Neural crest cell (in vitro differentiated cells): Measurements from ENCODE around the gene IMPDH1. TPM values are rescaled to one million over a fixed set of nuclear protein-coding genes. Genes with fewer than 3 reads are reported as not detected.
"Not testable (repeated sequence)": the region's sequence is repeated elsewhere in the genome, so short reads cannot be mapped to it uniquely, and the experiment has no call there.

Source experiments
- DNase-seq: peaks from one replicate; pipeline ENCODE4 v3.0.0; 2021; ENCODE audit warnings: low read depth, mixed read lengths, low spot score
- H3K27ac Mint-ChIP-seq: one replicate; pipeline ENCODE4 v1.8.0; 2021; ENCODE audit warnings: mild to moderate bottlenecking, mixed read lengths; ENCODE audit not compliant: unreplicated experiment
- H3K27me3 Mint-ChIP-seq: 2 replicates; pipeline ENCODE4 v1.8.0; 2021; ENCODE audit warnings: low read depth, mild to moderate bottlenecking, mixed read lengths
- H3K36me3 Mint-ChIP-seq: 2 replicates; pipeline ENCODE4 v1.8.0; 2021; ENCODE audit warnings: low read depth, mild to moderate bottlenecking, mixed read lengths
- H3K4me1 Mint-ChIP-seq: 2 replicates; pipeline ENCODE4 v1.8.0; 2021; ENCODE audit warnings: mixed read lengths
- H3K4me3 Mint-ChIP-seq: one replicate; pipeline ENCODE4 v1.8.0; 2021; ENCODE audit warnings: mild to moderate bottlenecking, mixed read lengths
- H3K9me3 Mint-ChIP-seq: 2 replicates; pipeline ENCODE4 v1.8.0; 2021; ENCODE audit warnings: mixed read lengths
- CTCF ChIP-seq: fragments of 200-600 bp; sonication (generic); conservative IDR thresholded peaks from 2 replicates; pipeline ENCODE4 v1.5.0; 2021; ENCODE audit warnings: antibody characterized with exemption, mild to moderate bottlenecking
- long read RNA-seq: library from polyadenylated mRNA; unstranded; transcript quantifications from one replicate; pipeline ENCODE4 v2.0.0, GENCODE V29; 2020
- total RNA-seq: library from RNA; stranded (reverse); gene quantifications from 2 replicates; pipeline ENCODE4 v1.2.1, GENCODE V29; 2021

Gene IMPDH1
- total RNA-seq, result 56.7 and 65.2 TPM in 2 replicates
- long read RNA-seq, partial matches to known transcripts, result 4 of 6 reads
- long read RNA-seq, other reads (novel, unspliced or antisense), result 1 of 6 reads

- TF ChIP-seq CTCF, result no peak
- Mint-ChIP-seq H3K4me1 (peaks cover 27% of the 10 kb centered on the region), H3K9me3 (no peaks in the 10 kb centered on the region), H3K27ac (no peak within 1 kb of the TSS), H3K4me3 (peak within 1 kb of the TSS; percentile 90), H3K36me3 (no peaks in the 10 kb centered on the region), H3K27me3 (peaks cover 55% of the 10 kb centered on the region)
- DNase-seq, result peak; percentile 81
Measured at GRCh38 chr7:128409596-128410450, at the start of gene IMPDH1. Gene IMPDH1 (minus strand): TSS chr7:128409982. CDS start chr7:128409901, 81 bp downstream.

- Mint-ChIP-seq H3K36me3 (peaks cover 21% of the 10 kb centered on the region), H3K4me3 (peak overlapping the region; percentile 94), H3K27me3 (no peaks in the 10 kb centered on the region), H3K9me3 (no peaks in the 10 kb centered on the region), H3K27ac (no peak overlapping the region), H3K4me1 (peaks cover 44% of the 10 kb centered on the region)
- DNase-seq, result peak; percentile 46
- TF ChIP-seq CTCF, result peak; percentile 74
Measured at GRCh38 chr7:128459394-128459878, 49.7 kb upstream of the IMPDH1 start.

- Mint-ChIP-seq H3K27ac (no peak overlapping the region), H3K4me3 (peak overlapping the region; percentile 94), H3K9me3 (no peaks in the 10 kb centered on the region), H3K4me1 (peaks cover 49% of the 10 kb centered on the region), H3K36me3 (peaks cover 20% of the 10 kb centered on the region), H3K27me3 (no peaks in the 10 kb centered on the region)
- no peak for DNase-seq
- TF ChIP-seq CTCF, result no peak
Measured at GRCh38 chr7:128458956-128459355, 49.2 kb upstream of the IMPDH1 start.

GRCh38 chr7:128457385-128457784 is 47.6 kb upstream of the IMPDH1 start:
- Mint-ChIP-seq H3K27ac (peak overlapping the region; percentile 50), H3K4me1 (peaks cover 54% of the 10 kb centered on the region), H3K4me3 (peak overlapping the region; percentile 94)
- not testable (repeated sequence) for DNase-seq, H3K9me3 Mint-ChIP-seq, H3K27me3 Mint-ChIP-seq, H3K36me3 Mint-ChIP-seq

- Mint-ChIP-seq H3K27ac (peak overlapping the region; percentile 99), H3K4me1 (peaks cover 56% of the 10 kb centered on the region), H3K4me3 (peak overlapping the region; percentile 94), H3K36me3 (peaks cover 9% of the 10 kb centered on the region), H3K27me3 (peaks cover 13% of the 10 kb centered on the region), H3K9me3 (no peaks in the 10 kb centered on the region)
- no peak for TF ChIP-seq CTCF
- no peak for DNase-seq
Measured at GRCh38 chr7:128456255-128456725, 46.5 kb upstream of the IMPDH1 start.
